Measurements from ENCODE around the gene IRAK1. TPM values are rescaled to one million over a fixed set of nuclear protein-coding genes. Genes with fewer than 3 reads are reported as not detected.
"Not testable (repeated sequence)": the region's sequence is repeated elsewhere in the genome, so short reads cannot be mapped to it uniquely, and the experiment has no call there.

Gene IRAK1
- total and polyA plus RNA-seq, 8 donors: 52.2 to 172 (median 65.4) TPM

DNA sequence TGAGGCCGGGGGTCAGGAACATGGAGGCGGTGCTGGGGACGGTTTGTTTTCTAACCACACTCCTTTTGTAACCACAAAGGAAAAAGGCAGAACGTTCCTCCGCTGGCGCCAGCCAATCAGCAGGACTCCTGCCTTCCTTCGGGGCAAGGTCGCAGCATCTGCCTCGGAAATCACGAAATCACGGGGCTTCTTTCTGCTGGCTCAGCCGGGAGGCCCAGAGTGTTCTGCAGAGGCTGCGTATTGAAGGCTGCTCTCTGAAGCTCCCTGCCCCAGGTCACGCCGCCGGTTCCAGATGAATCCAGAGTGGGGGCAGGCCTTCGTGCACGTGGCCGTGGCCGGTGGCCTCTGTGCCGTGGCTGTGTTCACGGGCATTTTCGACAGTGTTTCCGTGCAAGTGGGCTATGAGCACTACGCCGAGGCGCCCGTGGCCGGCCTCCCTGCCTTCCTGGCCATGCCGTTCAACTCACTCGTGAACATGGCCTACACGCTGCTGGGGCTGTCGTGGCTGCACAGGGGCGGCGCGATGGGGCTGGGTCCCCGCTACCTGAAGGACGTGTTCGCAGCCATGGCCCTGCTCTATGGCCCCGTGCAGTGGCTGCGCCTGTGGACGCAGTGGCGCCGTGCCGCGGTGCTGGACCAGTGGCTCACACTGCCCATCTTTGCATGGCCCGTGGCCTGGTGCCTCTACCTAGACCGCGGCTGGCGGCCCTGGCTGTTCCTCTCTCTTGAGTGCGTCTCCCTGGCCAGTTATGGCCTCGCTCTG lies 37.8 kb downstream of the IRAK1 start:
- DNase-seq (peak in 2 of 4 donors; percentile 73 to 86), ATAC-seq (peak; percentile 43)
- intact Hi-C loops (cut with DNase I): no loop called here
- H3K9me3 ChIP-seq: no peaks in the 10 kb centered on the region
- no peaks in the 10 kb centered on the region for H3K36me3 ChIP-seq
- TF ChIP-seq CTCF (IDR thresholded peaks at IDR 0.05): no peak
- H3K27ac ChIP-seq: peak overlapping the region; percentile 33 to 80
- peaks cover 4 to 41% of the 10 kb centered on the region in 2 donors for H3K4me1 ChIP-seq
- H3K27me3 ChIP-seq: peaks cover 0 to 16% of the 10 kb centered on the region in 2 donors
- no peak overlapping the region for H3K4me3 ChIP-seq

DNA sequence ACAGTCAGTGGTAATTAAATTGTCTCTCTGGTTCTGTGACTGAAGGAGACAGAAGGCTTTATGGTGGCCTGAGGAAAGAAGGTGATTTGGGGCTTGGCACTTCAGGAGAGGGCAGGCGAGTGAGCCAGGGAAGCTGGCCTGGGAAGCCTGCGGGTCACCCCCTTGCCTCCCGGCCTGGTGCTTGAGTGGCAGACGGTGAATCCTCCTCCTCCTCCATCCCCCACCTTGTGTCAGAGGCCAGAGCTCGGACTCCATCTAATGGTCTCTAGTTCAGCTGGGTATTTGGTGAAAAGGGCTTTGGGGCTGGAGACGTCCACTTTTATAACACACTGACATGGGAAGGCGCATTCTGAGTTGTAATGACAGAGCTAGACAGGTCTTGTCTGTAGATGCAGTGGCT lies 38.5 kb downstream of the IRAK1 start:
- Histone ChIP-seq H3K27me3 (peaks cover 0 to 16% of the 10 kb centered on the region in 2 donors), H3K27ac (peak overlapping the region; percentile 33 to 80), H3K4me1 (peaks cover 4 to 41% of the 10 kb centered on the region in 2 donors), H3K36me3 (no peaks in the 10 kb centered on the region), H3K9me3 (no peaks in the 10 kb centered on the region), H3K4me3 (no peak overlapping the region)
- no peak for TF ChIP-seq CTCF (IDR thresholded peaks at IDR 0.05)
- ATAC-seq (no peak), DNase-seq (no peak)
- intact Hi-C loops (cut with DNase I): no loop called here

DNA sequence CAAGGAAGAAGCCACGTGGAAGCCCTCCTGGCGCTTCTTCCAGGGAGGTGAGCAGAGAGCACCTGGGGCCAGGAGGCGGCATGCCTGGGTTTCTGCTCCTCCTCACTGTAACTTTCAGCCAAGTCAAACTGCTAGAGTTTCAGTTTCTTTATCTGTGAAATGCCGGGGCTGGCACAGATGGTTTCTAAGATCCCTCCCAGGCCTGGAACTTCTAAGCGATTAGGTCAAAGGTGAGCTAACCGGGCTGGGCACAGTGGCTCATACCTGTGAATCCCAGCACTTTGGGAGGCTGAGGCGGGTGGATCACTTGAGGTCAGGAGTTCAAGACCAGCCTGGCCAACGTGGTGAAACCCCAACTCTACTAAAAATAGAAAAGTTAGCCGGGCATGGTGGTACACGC lies 39.3 kb downstream of the IRAK1 start:
- H3K9me3 ChIP-seq; ATAC-seq; H3K4me3 ChIP-seq; intact Hi-C loops (cut with DNase I); H3K27ac ChIP-seq; H3K36me3 ChIP-seq; DNase-seq: not testable (repeated sequence)
- Histone ChIP-seq H3K27me3 (peaks cover 0 to 16% of the 10 kb centered on the region in 2 donors), H3K4me1 (peaks cover 4 to 39% of the 10 kb centered on the region in 2 donors)

- intact Hi-C loops (cut with DNase I): no loop called here
- Histone ChIP-seq H3K27me3 (no peaks in the 10 kb centered on the region), H3K27ac (peak overlapping the region; percentile 13 to 98), H3K36me3 (no peaks in the 10 kb centered on the region), H3K9me3 (no peaks in the 10 kb centered on the region), H3K4me3 (no peak overlapping the region), H3K4me1 (peaks cover 4 to 19% of the 10 kb centered on the region in 2 donors)
- DNase-seq (no peak), ATAC-seq (no peak)
- no peak for TF ChIP-seq CTCF (IDR thresholded peaks at IDR 0.05)
These were observed 44.9 kb downstream of the IRAK1 start for GRCh38 chrX:153974726-153975286.

DNA sequence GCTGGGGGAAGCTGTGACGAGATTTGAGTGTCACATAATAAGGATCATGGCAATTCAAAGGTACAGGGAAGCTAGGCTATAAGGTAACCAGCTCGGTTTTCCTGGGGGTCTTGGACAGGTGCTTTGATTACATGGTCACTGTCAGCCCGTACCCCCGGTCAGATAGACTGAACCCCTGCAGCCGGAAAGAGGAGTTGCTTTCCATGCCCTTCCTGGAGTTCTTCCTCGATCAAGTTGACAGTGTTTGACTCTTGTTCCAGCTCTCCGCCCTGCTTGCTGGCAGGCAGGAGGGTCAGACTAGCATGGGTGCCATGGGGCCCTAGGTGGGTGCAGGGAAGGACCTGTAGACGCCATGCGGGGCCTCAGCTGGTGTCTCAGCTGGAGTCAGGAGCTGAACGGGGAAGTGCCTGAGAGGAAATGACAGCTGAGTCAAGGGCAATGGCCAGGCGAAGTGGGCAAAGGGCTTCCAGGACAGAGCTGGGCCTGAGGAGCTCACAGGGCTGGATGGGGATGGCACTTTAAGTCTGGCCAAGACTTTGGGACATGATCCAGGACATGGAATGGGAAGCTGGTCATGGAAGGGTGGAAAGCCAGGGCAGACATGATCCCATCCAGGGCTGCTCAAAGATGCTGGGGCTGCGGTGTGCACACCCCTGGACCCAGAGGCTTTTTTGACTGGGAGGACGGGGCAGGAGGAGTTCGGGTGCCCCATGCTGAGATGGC lies 45.5 kb downstream of the IRAK1 start:
- no peak for ATAC-seq
- Histone ChIP-seq H3K9me3 (no peaks in the 10 kb centered on the region), H3K36me3 (no peaks in the 10 kb centered on the region), H3K27me3 (no peaks in the 10 kb centered on the region), H3K4me1 (peaks cover 4 to 23% of the 10 kb centered on the region in 2 donors), H3K27ac (peak overlapping the region; percentile 98 to 99), H3K4me3 (peak overlapping the region in 1 of 2 donors; percentile 72)
- TF ChIP-seq CTCF (IDR thresholded peaks at IDR 0.05): no peak
- intact Hi-C loops (cut with DNase I): no loop called here
- peak in 1 of 4 donors; percentile 56 for DNase-seq
